ENCODE results near the gene MRPL48.

Gene MRPL48

GRCh38 chr11:73830261-73830660 lies 42.6 kb downstream of the MRPL48 start:
- H3K36me3 ChIP-seq (ENCODE audit: control insufficient read depth, insufficient read depth, low read length) = peaks cover 21% of the 10 kb centered on the region
- no peak for DNase-seq
- H3K4me3 ChIP-seq (ENCODE audit: insufficient read depth, low read depth, low read length, poor library complexity, severe bottlenecking) = no peak overlapping the region
- no peak overlapping the region for H3K27ac ChIP-seq (ENCODE audit: insufficient read depth, low read length, poor library complexity, severe bottlenecking)
- no peaks in the 10 kb centered on the region for H3K4me1 ChIP-seq (ENCODE audit: control insufficient read depth, insufficient read depth, low read length, poor library complexity, severe bottlenecking)
- no peaks in the 10 kb centered on the region for H3K27me3 ChIP-seq (replicated peaks; ENCODE audit: control insufficient read depth, insufficient read depth, low read length, poor library complexity, severe bottlenecking)
- no peaks in the 10 kb centered on the region for H3K9me3 ChIP-seq (ENCODE audit: control insufficient read depth, low read length)

- no peaks in the 10 kb centered on the region for H3K9me3 ChIP-seq (ENCODE audit: control insufficient read depth, low read length)
- DNase-seq = no peak
- H3K4me1 ChIP-seq (ENCODE audit: control insufficient read depth, insufficient read depth, low read length, poor library complexity, severe bottlenecking) = no peaks in the 10 kb centered on the region
- no peaks in the 10 kb centered on the region for H3K27me3 ChIP-seq (replicated peaks; ENCODE audit: control insufficient read depth, insufficient read depth, low read length, poor library complexity, severe bottlenecking)
- no peak overlapping the region for H3K27ac ChIP-seq (ENCODE audit: insufficient read depth, low read length, poor library complexity, severe bottlenecking)
- H3K4me3 ChIP-seq (ENCODE audit: insufficient read depth, low read depth, low read length, poor library complexity, severe bottlenecking) = no peak overlapping the region
- peaks cover 13% of the 10 kb centered on the region for H3K36me3 ChIP-seq (ENCODE audit: control insufficient read depth, insufficient read depth, low read length)
Measured at GRCh38 chr11:73833067-73833466, 45.4 kb downstream of the MRPL48 start.

- Histone ChIP-seq H3K4me1 (ENCODE audit: control insufficient read depth, insufficient read depth, low read length, poor library complexity, severe bottlenecking) (no peaks in the 10 kb centered on the region), H3K27me3 (replicated peaks; ENCODE audit: control insufficient read depth, insufficient read depth, low read length, poor library complexity, severe bottlenecking) (no peaks in the 10 kb centered on the region), H3K4me3 (ENCODE audit: insufficient read depth, low read depth, low read length, poor library complexity, severe bottlenecking) (no peak overlapping the region), H3K27ac (ENCODE audit: insufficient read depth, low read length, poor library complexity, severe bottlenecking) (no peak overlapping the region), H3K9me3 (ENCODE audit: control insufficient read depth, low read length) (no peaks in the 10 kb centered on the region), H3K36me3 (ENCODE audit: control insufficient read depth, insufficient read depth, low read length) (peaks cover 7% of the 10 kb centered on the region)
- no peak for DNase-seq
Measured at GRCh38 chr11:73838443-73839122, 50.9 kb downstream of the MRPL48 start.

GRCh38 chr11:73839123-73839457 lies 51.4 kb downstream of the MRPL48 start:
- Histone ChIP-seq H3K9me3 (ENCODE audit: control insufficient read depth, low read length) (no peaks in the 10 kb centered on the region), H3K4me1 (ENCODE audit: control insufficient read depth, insufficient read depth, low read length, poor library complexity, severe bottlenecking) (no peaks in the 10 kb centered on the region), H3K27me3 (replicated peaks; ENCODE audit: control insufficient read depth, insufficient read depth, low read length, poor library complexity, severe bottlenecking) (no peaks in the 10 kb centered on the region), H3K4me3 (ENCODE audit: insufficient read depth, low read depth, low read length, poor library complexity, severe bottlenecking) (no peak overlapping the region), H3K36me3 (ENCODE audit: control insufficient read depth, insufficient read depth, low read length) (peaks cover 10% of the 10 kb centered on the region), H3K27ac (ENCODE audit: insufficient read depth, low read length, poor library complexity, severe bottlenecking) (no peak overlapping the region)
- DNase-seq = no peak

GRCh38 chr11:73851046-73851764 lies 63.5 kb downstream of the MRPL48 start:
- H3K4me1 ChIP-seq (ENCODE audit: control insufficient read depth, insufficient read depth, low read length, poor library complexity, severe bottlenecking) = no peaks in the 10 kb centered on the region
- H3K4me3 ChIP-seq (ENCODE audit: insufficient read depth, low read depth, low read length, poor library complexity, severe bottlenecking) = no peak overlapping the region
- DNase-seq = no peak
- H3K36me3 ChIP-seq (ENCODE audit: control insufficient read depth, insufficient read depth, low read length) = peaks cover 14% of the 10 kb centered on the region
- H3K27ac ChIP-seq (ENCODE audit: insufficient read depth, low read length, poor library complexity, severe bottlenecking) = no peak overlapping the region
- H3K9me3 ChIP-seq (ENCODE audit: control insufficient read depth, low read length) = no peaks in the 10 kb centered on the region
- H3K27me3 ChIP-seq (replicated peaks; ENCODE audit: control insufficient read depth, insufficient read depth, low read length, poor library complexity, severe bottlenecking) = no peaks in the 10 kb centered on the region

- Histone ChIP-seq H3K36me3 (ENCODE audit: control insufficient read depth, insufficient read depth, low read length) (peaks cover 9% of the 10 kb centered on the region), H3K4me3 (ENCODE audit: insufficient read depth, low read depth, low read length, poor library complexity, severe bottlenecking) (no peak overlapping the region), H3K4me1 (ENCODE audit: control insufficient read depth, insufficient read depth, low read length, poor library complexity, severe bottlenecking) (no peaks in the 10 kb centered on the region), H3K9me3 (ENCODE audit: control insufficient read depth, low read length) (no peaks in the 10 kb centered on the region), H3K27me3 (replicated peaks; ENCODE audit: control insufficient read depth, insufficient read depth, low read length, poor library complexity, severe bottlenecking) (no peaks in the 10 kb centered on the region), H3K27ac (ENCODE audit: insufficient read depth, low read length, poor library complexity, severe bottlenecking) (no peak overlapping the region)
- no peak for DNase-seq
Measured at GRCh38 chr11:73852049-73852448, 64.4 kb downstream of the MRPL48 start.

GRCh38 chr11:73854680-73855079 lies 67.0 kb downstream of the MRPL48 start:
- Histone ChIP-seq H3K4me1 (ENCODE audit: control insufficient read depth, insufficient read depth, low read length, poor library complexity, severe bottlenecking) (no peaks in the 10 kb centered on the region), H3K36me3 (ENCODE audit: control insufficient read depth, insufficient read depth, low read length) (peaks cover 9% of the 10 kb centered on the region), H3K27me3 (replicated peaks; ENCODE audit: control insufficient read depth, insufficient read depth, low read length, poor library complexity, severe bottlenecking) (no peaks in the 10 kb centered on the region), H3K9me3 (ENCODE audit: control insufficient read depth, low read length) (no peaks in the 10 kb centered on the region), H3K27ac (ENCODE audit: insufficient read depth, low read length, poor library complexity, severe bottlenecking) (no peak overlapping the region), H3K4me3 (ENCODE audit: insufficient read depth, low read depth, low read length, poor library complexity, severe bottlenecking) (no peak overlapping the region)
- DNase-seq = no peak

- H3K36me3 ChIP-seq (ENCODE audit: control insufficient read depth, insufficient read depth, low read length) = peaks cover 7% of the 10 kb centered on the region
- H3K27ac ChIP-seq (ENCODE audit: insufficient read depth, low read length, poor library complexity, severe bottlenecking) = no peak overlapping the region
- DNase-seq = no peak
- no peaks in the 10 kb centered on the region for H3K27me3 ChIP-seq (replicated peaks; ENCODE audit: control insufficient read depth, insufficient read depth, low read length, poor library complexity, severe bottlenecking)
- H3K9me3 ChIP-seq (ENCODE audit: control insufficient read depth, low read length) = no peaks in the 10 kb centered on the region
- H3K4me3 ChIP-seq (ENCODE audit: insufficient read depth, low read depth, low read length, poor library complexity, severe bottlenecking) = no peak overlapping the region
- no peaks in the 10 kb centered on the region for H3K4me1 ChIP-seq (ENCODE audit: control insufficient read depth, insufficient read depth, low read length, poor library complexity, severe bottlenecking)
Measured at GRCh38 chr11:73856031-73856567, 68.4 kb downstream of the MRPL48 start.

- Histone ChIP-seq H3K27ac (ENCODE audit: insufficient read depth, low read length, poor library complexity, severe bottlenecking) (no peak overlapping the region), H3K9me3 (ENCODE audit: control insufficient read depth, low read length) (no peaks in the 10 kb centered on the region), H3K4me3 (ENCODE audit: insufficient read depth, low read depth, low read length, poor library complexity, severe bottlenecking) (no peak overlapping the region), H3K27me3 (replicated peaks; ENCODE audit: control insufficient read depth, insufficient read depth, low read length, poor library complexity, severe bottlenecking) (no peaks in the 10 kb centered on the region), H3K4me1 (ENCODE audit: control insufficient read depth, insufficient read depth, low read length, poor library complexity, severe bottlenecking) (no peaks in the 10 kb centered on the region), H3K36me3 (ENCODE audit: control insufficient read depth, insufficient read depth, low read length) (peaks cover 6% of the 10 kb centered on the region)
- no peak for DNase-seq
Measured at GRCh38 chr11:73859671-73860070, 72.0 kb downstream of the MRPL48 start.

- Histone ChIP-seq H3K36me3 (ENCODE audit: control insufficient read depth, insufficient read depth, low read length) (peaks cover 6% of the 10 kb centered on the region), H3K27ac (ENCODE audit: insufficient read depth, low read length, poor library complexity, severe bottlenecking) (no peak overlapping the region), H3K4me3 (ENCODE audit: insufficient read depth, low read depth, low read length, poor library complexity, severe bottlenecking) (no peak overlapping the region), H3K4me1 (ENCODE audit: control insufficient read depth, insufficient read depth, low read length, poor library complexity, severe bottlenecking) (no peaks in the 10 kb centered on the region), H3K9me3 (ENCODE audit: control insufficient read depth, low read length) (no peaks in the 10 kb centered on the region), H3K27me3 (replicated peaks; ENCODE audit: control insufficient read depth, insufficient read depth, low read length, poor library complexity, severe bottlenecking) (no peaks in the 10 kb centered on the region)
- no peak for DNase-seq
Measured at GRCh38 chr11:73860202-73860601, 72.5 kb downstream of the MRPL48 start.

Data from effector memory CD4-positive, alpha-beta T cell (primary cell).